ENCODE results near the gene PYCARD.

PYCARD gene

DNA sequence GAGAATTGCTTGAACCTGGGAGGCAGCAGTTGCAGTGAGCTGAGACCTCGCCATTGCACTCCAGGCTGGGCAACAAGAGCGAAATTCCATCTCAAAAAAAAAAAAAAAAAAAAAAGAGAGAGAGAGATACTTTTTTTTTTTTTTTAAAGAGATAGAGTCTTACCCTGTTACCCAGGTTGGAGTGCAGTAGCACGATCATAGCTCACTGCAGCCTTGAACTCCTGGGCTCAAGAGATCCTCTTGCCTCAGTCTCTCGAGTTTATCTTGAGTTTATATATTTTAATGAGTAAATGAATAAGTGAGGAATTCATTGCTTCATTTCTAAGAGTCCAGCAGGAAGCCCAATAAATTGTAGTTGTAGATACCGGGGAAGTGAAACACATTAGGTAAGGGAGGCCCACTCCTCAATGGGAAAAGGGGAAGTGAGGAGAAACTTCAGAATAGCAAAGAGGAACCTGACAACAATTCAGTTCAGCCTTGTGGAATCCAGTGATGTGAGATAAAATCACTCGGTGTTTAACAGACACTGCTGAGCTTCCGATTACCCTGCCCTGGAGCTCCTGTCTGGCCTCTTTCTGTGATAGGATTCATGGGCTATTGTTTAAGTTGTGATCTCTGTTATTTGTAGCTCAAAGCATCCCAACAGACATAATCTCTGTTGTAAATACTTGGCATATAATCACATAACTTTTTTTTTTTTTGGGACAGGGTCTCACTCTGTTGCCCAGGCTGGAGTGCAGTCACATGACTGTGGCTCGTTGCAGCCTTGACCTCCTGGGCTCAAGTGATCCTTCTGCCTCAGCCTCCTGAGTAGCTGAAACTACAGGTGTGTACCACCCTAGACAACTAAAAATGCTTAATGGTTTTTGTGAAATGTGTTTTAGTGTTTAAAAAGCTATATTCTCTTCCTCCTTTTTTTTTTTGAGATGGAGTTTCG lies 41.4 kb upstream of the PYCARD start:
- ChIA-PET CTCF (interaction anchor here (0.6 kb wide), 2 partner anchors 28 to 117 kb away, joined by 3 to 5 read pairs; no protein-coding TSS in a partner anchor), POLR2A (no interaction called here)
- no peak for DNase-seq (ENCODE audit: extremely low spot score)
- no peak for TF ChIP-seq ELF4 (IDR thresholded peaks at IDR 0.05)

DNA sequence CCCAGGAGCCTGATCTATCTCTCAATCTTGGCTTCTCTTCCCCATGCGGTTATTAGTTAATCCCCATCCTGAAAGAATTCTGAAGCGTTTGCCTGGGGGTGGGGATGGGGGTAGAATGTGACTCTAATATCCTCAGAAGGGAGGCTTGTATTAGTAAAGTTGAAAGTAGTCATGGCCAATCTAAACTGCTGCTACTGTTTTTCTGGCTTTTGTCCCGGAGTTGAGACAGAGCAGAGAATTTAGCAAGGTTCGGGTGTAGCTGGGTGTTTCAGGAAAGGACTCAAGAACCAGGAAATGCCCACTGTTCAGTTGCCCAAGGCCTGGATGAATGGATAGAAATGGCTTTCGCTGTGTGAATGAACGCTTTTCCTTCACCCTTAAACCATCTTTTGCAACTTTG lies 39.6 kb upstream of the PYCARD start:
- ChIA-PET POLR2A (no interaction called here), CTCF (no interaction called here)
- TF ChIP-seq CTBP1 (IDR thresholded peaks at IDR 0.05; ENCODE audit: borderline replicate concordance) (no peak), L3MBTL2 (conservative IDR thresholded peaks at IDR 0.05) (no peak), FOXA1 (IDR thresholded peaks at IDR 0.05) (no peak), TARDBP (IDR thresholded peaks at IDR 0.05) (no peak)
- TF ChIP-seq, protein P1, sequence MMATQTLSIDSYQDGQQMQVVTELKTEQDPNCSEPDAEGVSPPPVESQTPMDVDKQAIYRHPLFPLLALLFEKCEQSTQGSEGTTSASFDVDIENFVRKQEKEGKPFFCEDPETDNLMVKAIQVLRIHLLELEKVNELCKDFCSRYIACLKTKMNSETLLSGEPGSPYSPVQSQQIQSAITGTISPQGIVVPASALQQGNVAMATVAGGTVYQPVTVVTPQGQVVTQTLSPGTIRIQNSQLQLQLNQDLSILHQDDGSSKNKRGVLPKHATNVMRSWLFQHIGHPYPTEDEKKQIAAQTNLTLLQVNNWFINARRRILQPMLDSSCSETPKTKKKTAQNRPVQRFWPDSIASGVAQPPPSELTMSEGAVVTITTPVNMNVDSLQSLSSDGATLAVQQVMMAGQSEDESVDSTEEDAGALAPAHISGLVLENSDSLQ (IDR thresholded peaks at IDR 0.05), result no peak
- no peak for DNase-seq (ENCODE audit: extremely low spot score)

DNA sequence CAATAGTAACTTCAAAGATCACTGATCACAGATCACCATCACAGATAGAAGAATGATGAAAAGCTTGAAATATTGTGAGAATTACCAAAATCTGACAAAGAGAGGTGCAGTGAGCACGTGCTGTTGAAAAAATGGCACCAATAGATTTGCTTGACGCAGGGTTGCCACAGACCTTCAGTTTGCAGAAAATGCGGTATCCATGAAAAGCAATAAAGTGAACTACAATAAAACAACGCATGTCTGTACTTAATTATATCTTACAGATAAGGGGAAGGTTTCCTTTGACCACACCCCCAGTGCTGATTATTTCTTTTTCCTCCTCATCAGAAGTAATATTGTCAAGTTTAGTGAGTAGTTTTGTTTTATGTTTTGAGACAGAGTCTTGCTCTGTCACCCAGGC lies 35.5 kb upstream of the PYCARD start:
- TF ChIP-seq BHLHE40 (IDR thresholded peaks at IDR 0.05; ENCODE audit: borderline replicate concordance) (no peak), HDGF (IDR thresholded peaks at IDR 0.05; ENCODE audit: borderline replicate concordance) (no peak), TARDBP (IDR thresholded peaks at IDR 0.05) (no peak), FOXM1 (IDR thresholded peaks at IDR 0.05; ENCODE audit: borderline replicate concordance) (no peak), CTBP1 (IDR thresholded peaks at IDR 0.05; ENCODE audit: borderline replicate concordance) (no peak), NFRKB (IDR thresholded peaks at IDR 0.05) (no peak), ZNF384 (IDR thresholded peaks at IDR 0.05) (no peak), ELF4 (IDR thresholded peaks at IDR 0.05) (no peak), LEF1 (IDR thresholded peaks at IDR 0.05; ENCODE audit: borderline replicate concordance) (no peak), SP1 (IDR thresholded peaks at IDR 0.05) (no peak), FOXA1 (IDR thresholded peaks at IDR 0.05) (no peak), FOXK2 (IDR thresholded peaks at IDR 0.05) (no peak), SUZ12 (IDR thresholded peaks at IDR 0.05) (no peak), ARNT (IDR thresholded peaks at IDR 0.05) (no peak), L3MBTL2 (conservative IDR thresholded peaks at IDR 0.05) (no peak)
- TF ChIP-seq, protein P1 (IDR thresholded peaks at IDR 0.05), result no peak
- no peak for DNase-seq (ENCODE audit: extremely low spot score)
- ChIA-PET CTCF (no interaction called here), POLR2A (no interaction called here)

DNA sequence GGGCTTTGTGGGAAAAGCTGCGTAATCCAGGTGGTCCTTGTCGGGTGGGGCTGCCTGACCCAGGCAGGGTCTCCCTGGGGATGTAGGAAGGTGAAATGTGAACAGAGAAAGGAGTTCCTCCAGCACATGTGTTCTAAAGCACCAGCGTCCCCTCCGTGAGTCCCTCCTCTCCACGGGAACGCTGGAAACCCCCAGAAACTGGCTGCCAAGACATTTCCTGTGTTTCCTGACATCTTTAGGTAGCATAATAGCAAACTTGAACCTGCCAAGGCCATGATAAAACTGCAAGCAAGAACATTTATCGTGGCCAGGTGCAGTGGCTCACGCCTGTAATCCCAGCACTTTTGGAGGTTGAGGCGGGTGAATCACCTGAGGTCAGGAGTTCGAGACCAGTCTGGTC lies 26.9 kb upstream of the PYCARD start:
- CTCF ChIA-PET, result no interaction called here
- no peak for DNase-seq (ENCODE audit: extremely low spot score)
- POLR2A ChIA-PET, result no interaction called here
- TF ChIP-seq NFRKB (IDR thresholded peaks at IDR 0.05), result no peak
- no peak for TF ChIP-seq LEF1 (IDR thresholded peaks at IDR 0.05; ENCODE audit: borderline replicate concordance)
- no peak for TF ChIP-seq ZNF384 (IDR thresholded peaks at IDR 0.05)
- no peak for TF ChIP-seq TARDBP (IDR thresholded peaks at IDR 0.05)
- TF ChIP-seq CTBP1 (IDR thresholded peaks at IDR 0.05; ENCODE audit: borderline replicate concordance), result no peak
- TF ChIP-seq L3MBTL2 (conservative IDR thresholded peaks at IDR 0.05), result no peak
- TF ChIP-seq ARNT (IDR thresholded peaks at IDR 0.05), result no peak
- TF ChIP-seq FOXA1 (IDR thresholded peaks at IDR 0.05), result no peak
- no peak for TF ChIP-seq FOXM1 (IDR thresholded peaks at IDR 0.05; ENCODE audit: borderline replicate concordance)
- no peak for TF ChIP-seq SP1 (IDR thresholded peaks at IDR 0.05)
- no peak for TF ChIP-seq ELF4 (IDR thresholded peaks at IDR 0.05)
- no peak for TF ChIP-seq BHLHE40 (IDR thresholded peaks at IDR 0.05; ENCODE audit: borderline replicate concordance)
- no peak for TF ChIP-seq HDGF (IDR thresholded peaks at IDR 0.05; ENCODE audit: borderline replicate concordance)

DNA sequence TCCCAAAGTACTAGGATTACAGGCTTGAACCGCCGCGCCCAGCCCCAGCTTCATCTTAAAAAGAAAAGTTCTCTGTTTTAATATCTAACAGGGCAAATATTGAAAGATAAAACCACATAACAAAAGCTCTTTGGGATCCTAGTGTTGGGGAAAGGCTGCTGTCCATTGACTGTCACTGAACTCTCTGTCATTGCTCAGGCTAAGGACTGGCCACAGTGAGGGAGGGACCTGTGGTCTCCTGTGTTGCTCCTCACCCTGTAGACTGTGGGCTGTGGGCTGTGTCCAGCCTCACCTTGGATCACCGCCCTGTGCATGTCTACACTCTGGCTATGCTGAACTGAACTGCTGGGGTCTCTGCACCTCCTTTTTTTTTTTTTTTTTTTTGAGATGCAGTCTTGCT lies 25.6 kb upstream of the PYCARD start:
- no peak for TF ChIP-seq FOXM1 (IDR thresholded peaks at IDR 0.05; ENCODE audit: borderline replicate concordance)
- TF ChIP-seq TARDBP (IDR thresholded peaks at IDR 0.05), result no peak
- no peak for TF ChIP-seq FOXK2 (IDR thresholded peaks at IDR 0.05)
- no peak for TF ChIP-seq BHLHE40 (IDR thresholded peaks at IDR 0.05; ENCODE audit: borderline replicate concordance)
- TF ChIP-seq FOXA1 (IDR thresholded peaks at IDR 0.05), result no peak
- TF ChIP-seq CTBP1 (IDR thresholded peaks at IDR 0.05; ENCODE audit: borderline replicate concordance), result no peak
- TF ChIP-seq ARNT (IDR thresholded peaks at IDR 0.05), result no peak
- TF ChIP-seq SP1 (IDR thresholded peaks at IDR 0.05), result no peak
- no peak for TF ChIP-seq ZNF384 (IDR thresholded peaks at IDR 0.05)
- TF ChIP-seq HDGF (IDR thresholded peaks at IDR 0.05; ENCODE audit: borderline replicate concordance), result no peak
- no peak for TF ChIP-seq L3MBTL2 (conservative IDR thresholded peaks at IDR 0.05)
- no peak for TF ChIP-seq SUZ12 (IDR thresholded peaks at IDR 0.05)
- no peak for TF ChIP-seq NFRKB (IDR thresholded peaks at IDR 0.05)
- TF ChIP-seq ELF4 (IDR thresholded peaks at IDR 0.05), result no peak
- TF ChIP-seq LEF1 (IDR thresholded peaks at IDR 0.05; ENCODE audit: borderline replicate concordance), result no peak
- TF ChIP-seq, protein P1 (IDR thresholded peaks at IDR 0.05), result no peak
- DNase-seq (ENCODE audit: extremely low spot score), result peak; percentile 3
- POLR2A ChIA-PET, result interaction anchor here (1.0 kb wide), 1 partner anchor 29 kb away, joined by 3 read pairs; no protein-coding TSS in a partner anchor
- CTCF ChIA-PET, result interaction anchor here (0.8 kb wide), 2 partner anchors 19 to 24 kb away, joined by 3 to 4 read pairs; no protein-coding TSS in a partner anchor

DNA sequence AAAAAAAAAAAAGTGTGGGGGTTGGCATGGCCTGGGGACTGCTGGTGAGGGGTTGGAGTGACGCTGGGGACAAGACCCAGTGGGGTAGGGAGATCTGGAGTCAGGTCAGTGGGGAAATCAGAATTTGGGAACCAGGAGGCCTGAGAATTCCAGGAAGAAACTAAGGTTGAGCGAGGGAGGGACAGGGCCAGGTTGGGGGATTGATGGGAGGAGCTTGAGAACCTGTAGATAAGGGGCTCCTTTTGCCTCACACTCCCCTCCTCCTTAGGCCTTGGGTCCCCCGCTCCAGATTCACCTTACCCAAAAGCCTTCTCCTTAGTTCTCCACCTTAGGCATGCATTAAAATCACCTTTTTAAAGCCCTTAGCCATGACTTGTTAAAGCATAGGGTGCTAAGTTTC lies 22.6 kb upstream of the PYCARD start:
- POLR2A ChIA-PET, result no interaction called here
- no peak for TF ChIP-seq FOXK2 (IDR thresholded peaks at IDR 0.05)
- no peak for TF ChIP-seq CTBP1 (IDR thresholded peaks at IDR 0.05; ENCODE audit: borderline replicate concordance)
- no peak for TF ChIP-seq NFRKB (IDR thresholded peaks at IDR 0.05)
- TF ChIP-seq FOXM1 (IDR thresholded peaks at IDR 0.05; ENCODE audit: borderline replicate concordance), result no peak
- TF ChIP-seq ARNT (IDR thresholded peaks at IDR 0.05), result no peak
- TF ChIP-seq BHLHE40 (IDR thresholded peaks at IDR 0.05; ENCODE audit: borderline replicate concordance), result no peak
- no peak for TF ChIP-seq FOXA1 (IDR thresholded peaks at IDR 0.05)
- TF ChIP-seq SUZ12 (IDR thresholded peaks at IDR 0.05), result no peak
- no peak for TF ChIP-seq SP1 (IDR thresholded peaks at IDR 0.05)
- TF ChIP-seq ELF4 (IDR thresholded peaks at IDR 0.05), result no peak
- no peak for TF ChIP-seq ZNF384 (IDR thresholded peaks at IDR 0.05)
- TF ChIP-seq L3MBTL2 (conservative IDR thresholded peaks at IDR 0.05), result no peak
- TF ChIP-seq HDGF (IDR thresholded peaks at IDR 0.05; ENCODE audit: borderline replicate concordance), result no peak
- TF ChIP-seq TARDBP (IDR thresholded peaks at IDR 0.05), result no peak
- TF ChIP-seq LEF1 (IDR thresholded peaks at IDR 0.05; ENCODE audit: borderline replicate concordance), result no peak
- TF ChIP-seq, protein P1 (IDR thresholded peaks at IDR 0.05), result no peak

More for the DNA sequence above, 22.6 kb upstream of the PYCARD start:
- CTCF ChIA-PET, result no interaction called here
- peak; percentile 3 for DNase-seq (ENCODE audit: extremely low spot score)
